Islet of Langerhans (tissue), 1 donor: ENCODE data around the gene DRAXIN.

ENCODE experiments used
- FAIRE-seq: peaks from one replicate; lab custom pipeline; 2011; peaks lifted over from hg19 to GRCh38; lab: Jason Lieb, UNC

Gene DRAXIN

GRCh38 chr1:11690397-11691301, 861 bp upstream of the DRAXIN start:
- FAIRE-seq: no peak

- no peak for FAIRE-seq
Measured at GRCh38 chr1:11691928-11692711, 610 bp downstream of the DRAXIN start.

- FAIRE-seq: no peak
Measured at GRCh38 chr1:11693024-11693590, 1.6 kb downstream of the DRAXIN start.

GRCh38 chr1:11693917-11694316, 2.4 kb downstream of the DRAXIN start:
- FAIRE-seq: no peak

GRCh38 chr1:11695861-11696260, 4.4 kb downstream of the DRAXIN start:
- no peak for FAIRE-seq

- no peak for FAIRE-seq
Measured at GRCh38 chr1:11697188-11697892, 5.8 kb downstream of the DRAXIN start.

- FAIRE-seq: no peak
Measured at GRCh38 chr1:11697893-11698210, 6.3 kb downstream of the DRAXIN start.

GRCh38 chr1:11700601-11701467, 9.3 kb downstream of the DRAXIN start:
- no peak for FAIRE-seq

GRCh38 chr1:11701551-11701961, 10.0 kb downstream of the DRAXIN start:
- no peak for FAIRE-seq

GRCh38 chr1:11701981-11702803, 10.7 kb downstream of the DRAXIN start:
- FAIRE-seq: no peak

GRCh38 chr1:11703357-11704193, 12.1 kb downstream of the DRAXIN start:
- FAIRE-seq: no peak

GRCh38 chr1:11704194-11704529, 12.7 kb downstream of the DRAXIN start:
- no peak for FAIRE-seq

GRCh38 chr1:11704691-11705475, 13.4 kb downstream of the DRAXIN start:
- no peak for FAIRE-seq

GRCh38 chr1:11705596-11705995, 14.1 kb downstream of the DRAXIN start:
- FAIRE-seq: no peak

- FAIRE-seq: no peak
Measured at GRCh38 chr1:11706292-11706691, 14.8 kb downstream of the DRAXIN start.

GRCh38 chr1:11707621-11708276, 16.2 kb downstream of the DRAXIN start:
- no peak for FAIRE-seq

GRCh38 chr1:11708554-11709350, 17.2 kb downstream of the DRAXIN start:
- no peak for FAIRE-seq

- no peak for FAIRE-seq
Measured at GRCh38 chr1:11711490-11711889, 20.0 kb downstream of the DRAXIN start.
